OCI-LY1 (cell line): Measurements from ENCODE around the gene NDUFA11.

Source experiments
- H2AFZ ChIP-seq: fragments of 200-600 bp; sonication (generic), shearing (Covaris generic); 2 replicates; pipeline ENCODE4 v1.6.0; 2014; ENCODE audit warnings: antibody characterized with exemption, mild to moderate bottlenecking, low read length
- H3F3A ChIP-seq: fragments of 200-600 bp; sonication (generic), shearing (Covaris generic); 2 replicates; pipeline ENCODE4 v1.6.0; 2014; ENCODE audit warnings: mild to moderate bottlenecking, antibody characterized with exemption, low read length, moderate library complexity; ENCODE audit not compliant: insufficient read depth
- H3K27ac ChIP-seq: fragments of 200-600 bp; sonication (generic); 2 replicates; pipeline ENCODE4 v1.5.1; 2014; ENCODE audit warnings: low read length, mixed run types, mild to moderate bottlenecking, low read depth; ENCODE audit not compliant: poor library complexity, severe bottlenecking
- H3K27me3 ChIP-seq: fragments of 200-600 bp; sonication (generic); 2 replicates; pipeline ENCODE4 v1.6.0; 2014; ENCODE audit warnings: antibody characterized with exemption, mild to moderate bottlenecking, low read length, moderate library complexity; ENCODE audit not compliant: insufficient read depth
- H3K36me3 ChIP-seq: fragments of 200-600 bp; sonication (generic); 2 replicates; pipeline ENCODE4 v1.6.1; 2014; ENCODE audit warnings: mild to moderate bottlenecking, antibody characterized with exemption, low read length, moderate library complexity, mixed read lengths; ENCODE audit not compliant: insufficient read depth
- H3K4me1 ChIP-seq: fragments of 200-600 bp; sonication (generic); 2 replicates; pipeline ENCODE4 v1.5.1; 2014; ENCODE audit warnings: mild to moderate bottlenecking, low read length, moderate library complexity; ENCODE audit not compliant: insufficient read depth, severe bottlenecking
- H3K4me2 ChIP-seq: fragments of 200-600 bp; sonication (generic), shearing (Covaris generic); 2 replicates; pipeline ENCODE4 v1.6.1; 2014; ENCODE audit warnings: low read length
- H3K4me3 ChIP-seq: fragments of 200-600 bp; sonication (generic); 2 replicates; pipeline ENCODE4 v1.5.1; 2014; ENCODE audit warnings: low read length, low read depth, mild to moderate bottlenecking, mixed read lengths; ENCODE audit not compliant: poor library complexity, severe bottlenecking
- H3K79me2 ChIP-seq: fragments of 200-600 bp; shearing (Covaris generic); 2 replicates; pipeline ENCODE4 v1.6.1; 2016; ENCODE audit warnings: mixed run types, low read length, mixed read lengths; ENCODE audit not compliant: insufficient read depth
- H3K9ac ChIP-seq: fragments of 200-600 bp; sonication (generic), shearing (Covaris generic); 2 replicates; pipeline ENCODE4 v1.6.1; 2014; ENCODE audit warnings: mild to moderate bottlenecking, low read length, mixed read lengths
- H3K9me2 ChIP-seq: fragments of 200-600 bp; sonication (generic), shearing (Covaris generic); 2 replicates; pipeline ENCODE4 v1.6.1; 2014; ENCODE audit warnings: low read depth, mild to moderate bottlenecking, low read length, mixed read lengths
- H3K9me3 ChIP-seq: fragments of 200-600 bp; shearing (Covaris generic); 2 replicates; pipeline ENCODE4 v1.6.1; 2014; ENCODE audit warnings: low read length, mixed read lengths
- H4K20me1 ChIP-seq: fragments of 200-600 bp; sonication (generic), shearing (Covaris generic); 2 replicates; pipeline ENCODE4 v1.6.0; 2016; ENCODE audit warnings: mild to moderate bottlenecking, low read length; ENCODE audit not compliant: insufficient read depth
- EZH2 ChIP-seq: fragments of 200-600 bp; sonication (generic), shearing (Covaris generic); IDR thresholded peaks from 2 replicates; pipeline ENCODE4 v1.8.0; 2017; ENCODE audit warnings: borderline replicate concordance, mixed run types, mild to moderate bottlenecking, antibody characterized with exemption, low read length, moderate library complexity, mixed read lengths
- TF ChIP-seq, protein P1 (sequence below): fragments of 200-600 bp; sonication (generic), shearing (Covaris generic); IDR thresholded peaks from 2 replicates; pipeline ENCODE4 v1.5.1; 2017; ENCODE audit warnings: mild to moderate bottlenecking, antibody characterized with exemption, low read length, moderate library complexity, mixed read lengths

NDUFA11 gene

DNA sequence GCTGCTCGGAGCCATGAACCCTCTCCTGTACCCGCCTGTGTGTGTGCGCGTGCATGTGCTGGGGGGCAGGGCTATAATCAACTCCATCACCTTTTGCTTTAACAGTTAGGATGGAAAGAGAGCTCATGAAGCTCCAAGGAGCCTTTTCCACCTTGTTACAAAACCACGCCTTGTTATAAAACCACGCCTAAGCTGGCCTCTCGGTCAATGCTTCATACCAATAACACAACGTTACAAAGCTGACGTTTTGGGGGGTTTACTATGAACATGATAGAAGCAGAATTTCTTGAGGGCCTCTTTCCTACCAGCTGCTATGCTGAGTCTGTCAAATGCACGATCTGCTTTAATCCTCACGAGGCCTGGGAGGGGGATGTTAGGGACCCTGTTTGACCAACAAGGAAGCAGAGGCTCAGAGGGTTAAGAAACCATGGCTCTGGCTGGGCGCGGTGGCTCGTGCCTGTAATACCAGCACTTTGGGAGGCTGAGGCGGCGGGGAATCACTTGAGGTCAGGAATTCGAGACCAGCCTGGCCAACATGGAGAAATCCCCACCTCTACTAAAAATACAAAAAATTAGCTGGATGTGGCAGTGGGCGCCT, 22.3 kb upstream of the NDUFA11 start:
- Histone ChIP-seq H3F3A (no peaks in the 10 kb centered on the region), H3K4me3 (no peak overlapping the region), H4K20me1 (no peaks in the 10 kb centered on the region)

DNA sequence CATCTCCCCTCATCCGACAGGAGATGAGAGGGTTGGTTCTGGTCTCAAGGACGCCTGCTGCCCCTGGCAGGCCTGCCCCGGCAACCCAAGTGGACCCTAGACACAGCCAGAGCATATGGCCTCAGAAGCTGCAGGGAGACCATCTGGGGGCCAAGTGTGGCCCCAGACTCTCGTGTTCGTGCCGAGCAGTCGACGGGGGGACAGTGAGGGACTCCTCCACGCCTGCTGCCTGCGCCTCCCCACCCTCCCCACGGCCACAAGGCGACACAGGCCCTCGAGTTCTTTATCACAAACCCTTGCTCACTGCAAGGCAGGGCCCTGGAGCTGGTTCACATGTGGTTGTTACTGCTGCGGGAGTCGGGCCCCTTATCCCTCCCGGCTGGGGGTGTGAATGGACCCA, 19.8 kb upstream of the NDUFA11 start:
- H4K20me1 ChIP-seq, result no peaks in the 10 kb centered on the region
- no peak overlapping the region for H3K4me2 ChIP-seq
- H3K9ac ChIP-seq, result no peak overlapping the region
- no peaks in the 10 kb centered on the region for H3F3A ChIP-seq
- no peaks in the 10 kb centered on the region for H3K9me3 ChIP-seq
- H3K9me2 ChIP-seq, result no peaks in the 10 kb centered on the region
- H3K27me3 ChIP-seq, result no peaks in the 10 kb centered on the region
- H3K4me3 ChIP-seq, result no peak overlapping the region
- no peak overlapping the region for H3K27ac ChIP-seq
- no peaks in the 10 kb centered on the region for H3K4me1 ChIP-seq
- TF ChIP-seq EZH2, result no peak
- TF ChIP-seq, protein P1, sequence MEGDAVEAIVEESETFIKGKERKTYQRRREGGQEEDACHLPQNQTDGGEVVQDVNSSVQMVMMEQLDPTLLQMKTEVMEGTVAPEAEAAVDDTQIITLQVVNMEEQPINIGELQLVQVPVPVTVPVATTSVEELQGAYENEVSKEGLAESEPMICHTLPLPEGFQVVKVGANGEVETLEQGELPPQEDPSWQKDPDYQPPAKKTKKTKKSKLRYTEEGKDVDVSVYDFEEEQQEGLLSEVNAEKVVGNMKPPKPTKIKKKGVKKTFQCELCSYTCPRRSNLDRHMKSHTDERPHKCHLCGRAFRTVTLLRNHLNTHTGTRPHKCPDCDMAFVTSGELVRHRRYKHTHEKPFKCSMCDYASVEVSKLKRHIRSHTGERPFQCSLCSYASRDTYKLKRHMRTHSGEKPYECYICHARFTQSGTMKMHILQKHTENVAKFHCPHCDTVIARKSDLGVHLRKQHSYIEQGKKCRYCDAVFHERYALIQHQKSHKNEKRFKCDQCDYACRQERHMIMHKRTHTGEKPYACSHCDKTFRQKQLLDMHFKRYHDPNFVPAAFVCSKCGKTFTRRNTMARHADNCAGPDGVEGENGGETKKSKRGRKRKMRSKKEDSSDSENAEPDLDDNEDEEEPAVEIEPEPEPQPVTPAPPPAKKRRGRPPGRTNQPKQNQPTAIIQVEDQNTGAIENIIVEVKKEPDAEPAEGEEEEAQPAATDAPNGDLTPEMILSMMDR, result no peak
- no peak overlapping the region for H2AFZ ChIP-seq
- peaks cover 95% of the 10 kb centered on the region for H3K36me3 ChIP-seq
- H3K79me2 ChIP-seq, result no peaks in the 10 kb centered on the region

More for the DNA sequence above, 22.3 kb upstream of the NDUFA11 start:
- H3K9ac ChIP-seq, result no peak overlapping the region
- no peak overlapping the region for H3K4me2 ChIP-seq
- H2AFZ ChIP-seq, result no peak overlapping the region
- no peaks in the 10 kb centered on the region for H3K4me1 ChIP-seq
- H3K79me2 ChIP-seq, result no peaks in the 10 kb centered on the region
- H3K27ac ChIP-seq, result no peak overlapping the region
- H3K9me2 ChIP-seq, result no peaks in the 10 kb centered on the region
- no peaks in the 10 kb centered on the region for H3K27me3 ChIP-seq
- no peaks in the 10 kb centered on the region for H3K9me3 ChIP-seq
- peaks cover 97% of the 10 kb centered on the region for H3K36me3 ChIP-seq
- TF ChIP-seq EZH2, result no peak
- TF ChIP-seq, protein P1, result no peak

DNA sequence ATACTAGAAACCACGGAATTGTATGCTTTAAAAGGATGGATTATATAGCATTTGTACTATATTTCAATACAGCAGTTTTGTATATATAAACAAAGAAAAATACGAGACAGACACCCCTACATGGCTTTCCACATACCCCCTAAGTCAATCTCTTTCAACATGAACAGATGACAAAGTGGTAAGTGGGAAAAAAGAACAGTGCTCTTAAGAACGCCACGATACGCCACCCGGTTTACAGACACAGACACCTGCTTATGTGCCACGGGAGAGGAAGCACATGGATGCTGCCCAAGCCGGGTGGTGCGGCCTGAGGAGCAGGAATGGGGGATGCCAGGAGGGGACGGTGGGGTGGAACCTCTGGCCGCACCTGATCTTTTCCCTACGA, 18.6 kb upstream of the NDUFA11 start:
- no peaks in the 10 kb centered on the region for H3K4me1 ChIP-seq
- no peak overlapping the region for H3K4me3 ChIP-seq
- H4K20me1 ChIP-seq, result no peaks in the 10 kb centered on the region
- H3K36me3 ChIP-seq, result peaks cover 93% of the 10 kb centered on the region
- no peak overlapping the region for H2AFZ ChIP-seq
- H3K79me2 ChIP-seq, result no peaks in the 10 kb centered on the region
- H3K9me2 ChIP-seq, result no peaks in the 10 kb centered on the region
- no peak overlapping the region for H3K9ac ChIP-seq
- H3F3A ChIP-seq, result no peaks in the 10 kb centered on the region
- TF ChIP-seq EZH2, result no peak
- TF ChIP-seq, protein P1, result no peak
- no peaks in the 10 kb centered on the region for H3K9me3 ChIP-seq
- H3K27ac ChIP-seq, result no peak overlapping the region
- H3K27me3 ChIP-seq, result no peaks in the 10 kb centered on the region
- no peak overlapping the region for H3K4me2 ChIP-seq
